Activated CD4-positive, alpha-beta T cell treated with anti-CD3 and anti-CD28 coated beads for 48 hours (primary cell): ENCODE results near the gene C10orf90.

Experiments
- DNase-seq: peaks from one replicate; pipeline ENCODE4 v3.0.0-alpha.2; 2020

The C10orf90 gene

DNA sequence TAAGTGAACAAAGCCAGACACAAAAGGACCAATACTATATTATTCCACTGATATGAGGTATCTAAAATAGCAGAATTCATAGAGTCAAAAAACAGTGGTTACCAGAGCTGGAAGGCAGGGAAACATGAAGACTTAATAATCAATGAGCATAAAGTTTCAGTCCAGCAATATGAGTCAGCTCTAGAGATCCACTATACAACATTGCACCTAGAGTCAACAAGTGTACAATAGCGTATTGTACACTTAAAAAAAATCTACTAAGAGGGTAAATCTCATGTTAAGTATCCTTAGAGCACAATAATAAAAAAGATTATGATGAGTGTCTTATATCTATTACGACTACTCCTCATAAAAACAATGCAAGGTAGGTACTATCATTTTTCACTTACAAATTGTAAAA is 36.1 kb downstream of the C10orf90 start:
- DNase-seq: no peak

- no peak for DNase-seq
Observed at GRCh38 chr10:126632705-126633104, 37.8 kb downstream of the C10orf90 start.

GRCh38 chr10:126629925-126630624 is 40.4 kb downstream of the C10orf90 start:
- DNase-seq: no peak

- DNase-seq: no peak
Observed at GRCh38 chr10:126628746-126629145, 41.7 kb downstream of the C10orf90 start.

- no peak for DNase-seq
Observed at GRCh38 chr10:126621846-126622245, 48.6 kb downstream of the C10orf90 start.

DNA sequence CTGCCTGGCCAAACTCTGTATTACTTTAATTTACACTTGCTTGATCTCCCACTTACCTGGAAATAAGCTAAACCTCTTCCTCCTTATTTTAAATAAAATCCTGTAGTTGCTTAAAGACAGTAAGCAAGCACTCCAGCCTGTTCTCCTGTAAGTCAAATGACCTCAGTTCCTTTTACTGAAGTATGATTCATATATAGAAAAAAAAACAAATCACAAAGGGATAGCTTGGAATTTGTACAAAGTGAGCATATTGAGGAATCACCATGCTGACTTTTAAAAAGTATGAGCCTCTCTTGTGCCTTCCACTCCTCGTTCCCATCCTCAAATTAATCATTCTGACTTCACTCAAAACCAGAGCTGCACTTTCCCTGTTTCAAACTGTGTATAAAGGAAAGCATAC is 52.0 kb downstream of the C10orf90 start:
- DNase-seq: no peak

DNA sequence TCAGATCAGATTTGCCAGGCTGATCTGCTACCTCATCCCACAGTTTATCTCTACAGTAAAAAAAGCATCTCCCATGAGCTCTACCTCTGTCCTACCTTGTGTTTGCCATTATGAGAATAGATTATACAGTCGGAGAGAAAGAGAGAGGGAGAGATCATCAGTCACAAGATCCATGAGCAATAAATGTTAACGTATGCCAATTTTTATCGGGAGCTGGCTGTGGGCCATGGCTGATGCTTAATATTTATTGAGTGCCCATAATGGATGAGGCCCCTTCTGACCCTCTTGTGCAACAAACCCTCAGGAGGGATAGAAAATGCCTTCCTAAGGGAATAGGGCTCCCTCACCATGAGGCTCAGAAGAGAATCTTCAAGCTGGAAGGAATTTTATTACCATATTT is 52.8 kb downstream of the C10orf90 start:
- no peak for DNase-seq

GRCh38 chr10:126617208-126617607 is 53.3 kb downstream of the C10orf90 start:
- no peak for DNase-seq

DNA sequence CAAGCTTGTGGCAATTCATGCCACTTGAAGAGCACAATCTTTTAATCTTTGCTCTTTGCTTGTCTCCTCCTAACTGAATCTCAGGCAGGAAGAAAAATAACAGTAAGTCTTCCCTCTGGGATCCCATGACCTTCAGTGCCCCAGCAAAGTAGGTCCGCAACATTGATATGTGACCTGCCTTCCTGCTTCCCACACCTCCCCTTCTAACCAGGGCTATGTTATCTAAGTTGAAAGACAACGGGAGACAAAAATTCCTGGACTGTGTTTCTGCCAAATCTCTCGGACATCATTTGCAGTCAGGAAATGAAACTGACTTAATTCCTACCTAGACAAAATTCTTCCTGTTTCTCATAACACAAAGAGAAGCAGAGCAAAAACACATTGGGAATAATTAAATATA is 53.8 kb downstream of the C10orf90 start:
- DNase-seq: no peak

DNA sequence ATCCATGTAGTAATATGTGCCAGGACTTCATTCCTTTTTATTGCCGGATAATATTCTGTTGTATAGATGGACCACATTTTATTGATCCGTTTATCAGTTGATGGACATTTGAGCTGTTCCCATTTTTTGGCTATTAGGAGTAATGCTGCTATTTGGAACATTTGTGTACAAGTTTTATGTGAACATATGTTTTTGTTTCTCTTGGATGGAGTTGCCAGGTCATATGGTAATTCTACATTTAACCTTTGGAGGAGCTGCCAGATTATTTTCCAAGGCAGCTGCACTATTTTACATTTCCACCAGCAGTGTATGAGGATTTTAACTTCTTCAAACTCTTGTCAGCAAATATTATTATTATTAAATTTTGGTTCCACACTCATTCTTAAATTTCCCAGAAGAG is 59.2 kb downstream of the C10orf90 start:
- no peak for DNase-seq

GRCh38 chr10:126609566-126609965 is 60.9 kb downstream of the C10orf90 start:
- DNase-seq: no peak

GRCh38 chr10:126599949-126600682 is 70.4 kb downstream of the C10orf90 start:
- no peak for DNase-seq

- DNase-seq: peak; percentile 41
Observed at GRCh38 chr10:126598009-126598408, 72.5 kb downstream of the C10orf90 start.

DNA sequence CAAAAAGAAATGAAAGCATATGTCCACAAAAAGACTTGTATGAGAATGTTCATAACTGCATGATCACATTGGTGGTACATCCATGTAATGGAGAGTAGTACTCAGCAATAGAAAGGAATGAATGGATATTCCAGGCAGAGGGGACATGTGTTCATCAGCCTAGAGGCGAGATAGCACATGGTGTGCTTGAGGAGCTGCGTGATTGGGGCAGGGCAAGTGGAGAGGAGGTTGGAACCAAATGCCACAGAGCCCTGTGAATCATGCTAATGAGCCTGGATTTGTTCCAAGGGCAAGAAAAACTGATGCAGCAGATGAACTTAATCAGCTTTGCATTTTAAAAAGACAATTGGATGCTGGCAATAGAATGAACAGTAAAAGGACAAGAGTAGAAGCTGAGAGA is 73.3 kb downstream of the C10orf90 start:
- DNase-seq: no peak

DNA sequence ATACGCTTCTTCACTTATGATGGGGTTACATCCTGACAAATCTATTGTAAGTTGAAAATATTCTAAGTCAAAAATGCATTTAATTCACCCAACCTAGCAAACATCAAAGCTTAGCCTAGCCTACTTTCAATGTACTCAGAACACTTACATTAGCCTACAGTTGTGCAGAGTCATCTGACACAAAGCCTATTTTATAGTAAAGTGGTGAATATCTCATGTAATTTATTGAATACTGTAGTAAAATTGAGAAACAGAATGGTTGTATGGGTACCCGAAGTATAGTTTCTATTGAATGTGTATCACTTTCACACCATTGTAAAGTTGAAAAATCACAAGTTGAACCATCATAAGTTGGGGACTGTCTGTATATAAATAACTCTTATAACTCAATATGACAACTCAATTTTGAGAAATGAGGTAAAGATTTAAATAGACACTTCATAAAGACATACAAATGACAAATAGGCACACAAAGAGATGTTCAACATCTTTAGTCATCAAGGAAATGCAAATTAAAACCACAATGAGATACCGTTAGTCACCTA is 73.9 kb downstream of the C10orf90 start:
- no peak for DNase-seq

DNA sequence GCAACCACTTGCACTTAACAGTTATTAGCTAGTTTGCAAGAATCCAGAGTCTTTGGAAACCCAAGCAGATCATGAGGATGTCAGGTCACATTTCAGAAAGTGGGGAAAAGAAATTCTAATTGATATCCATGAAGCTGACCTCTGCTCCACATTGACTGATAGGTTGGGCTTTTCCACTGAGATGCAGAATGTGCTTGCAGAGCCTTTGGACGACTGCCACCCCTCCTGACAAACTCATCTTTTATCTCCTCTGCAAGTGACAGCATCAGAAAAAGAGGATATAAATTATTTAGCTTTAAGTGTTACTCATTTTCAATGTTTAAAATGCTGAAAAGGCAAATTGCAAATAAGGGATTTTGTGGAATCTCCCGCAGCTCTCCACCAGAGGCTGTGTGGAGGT is 75.3 kb downstream of the C10orf90 start:
- DNase-seq: no peak

DNA sequence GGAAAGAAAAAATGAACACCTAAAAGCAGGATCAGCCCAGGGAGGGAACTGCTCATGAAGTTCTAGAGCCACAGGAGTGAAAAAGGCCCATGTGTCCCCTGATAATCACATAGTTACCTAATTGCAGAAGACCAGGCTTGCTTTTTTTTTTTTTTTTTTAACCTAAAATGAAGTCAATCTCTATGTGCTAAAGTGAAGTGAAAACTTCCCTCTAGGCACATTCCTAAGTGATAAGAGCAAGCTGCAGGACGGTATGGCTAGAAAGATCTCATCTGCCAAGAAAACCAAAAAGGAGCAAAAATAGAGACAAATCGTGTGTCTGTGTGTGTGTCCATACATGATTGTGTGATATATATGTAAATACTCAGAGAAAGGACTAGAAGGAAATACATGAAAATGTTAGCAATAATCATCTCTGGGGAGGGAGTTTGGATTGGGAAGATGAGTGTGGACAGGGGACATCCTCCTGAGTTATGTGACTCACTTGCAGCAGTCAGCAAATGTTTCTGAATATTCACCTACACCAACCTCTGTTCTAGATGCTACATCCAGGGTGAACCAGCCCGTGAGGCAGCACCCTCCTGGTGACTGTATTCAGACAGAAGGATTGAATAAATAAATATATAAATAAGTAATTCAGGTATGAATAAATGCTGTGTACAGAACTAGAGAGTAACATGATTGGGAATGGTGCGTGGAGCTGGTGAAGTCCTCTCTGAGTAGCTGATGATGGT is 76.4 kb downstream of the C10orf90 start:
- no peak for DNase-seq

DNA sequence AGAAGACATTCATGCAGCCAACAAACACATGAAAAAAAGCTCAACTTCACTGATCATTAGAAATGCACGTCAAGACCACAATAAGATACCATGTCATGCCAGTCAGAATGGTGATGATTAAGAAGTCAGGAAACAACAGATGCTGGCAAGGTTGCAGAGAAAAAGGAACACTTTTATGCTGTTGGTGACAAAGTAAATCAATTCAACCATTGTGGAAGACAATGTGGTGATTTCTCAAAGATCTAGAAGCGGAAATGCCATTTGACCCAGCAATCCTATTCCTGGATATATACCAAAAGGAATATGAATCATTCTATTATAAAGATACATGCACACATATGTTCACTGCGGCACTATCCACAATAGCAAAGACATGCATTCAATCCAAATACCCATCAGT is 77.6 kb downstream of the C10orf90 start:
- DNase-seq: no peak

- no peak for DNase-seq
Observed at GRCh38 chr10:126588024-126588423, 82.5 kb downstream of the C10orf90 start.

DNA sequence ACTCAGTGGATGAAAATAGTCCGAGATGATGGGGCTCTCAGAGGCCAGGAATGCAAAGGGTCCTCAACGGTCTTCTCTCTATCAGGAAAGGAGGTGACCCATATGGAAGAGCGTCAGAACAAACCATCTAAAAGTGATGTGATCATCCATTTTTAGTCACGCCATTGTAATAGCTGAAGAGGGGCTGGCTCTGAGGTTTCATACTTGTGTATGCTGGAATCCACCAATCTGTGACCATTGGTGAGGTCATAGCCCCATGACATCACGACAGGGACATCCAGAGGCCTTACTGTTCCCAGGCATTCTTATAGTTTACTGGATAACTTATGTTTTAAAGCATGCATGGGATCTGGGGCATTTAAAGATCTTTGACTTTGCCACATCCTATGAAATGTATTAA is 83.6 kb downstream of the C10orf90 start:
- DNase-seq: no peak

GRCh38 chr10:126586128-126586527 is 84.4 kb downstream of the C10orf90 start:
- DNase-seq: no peak

DNA sequence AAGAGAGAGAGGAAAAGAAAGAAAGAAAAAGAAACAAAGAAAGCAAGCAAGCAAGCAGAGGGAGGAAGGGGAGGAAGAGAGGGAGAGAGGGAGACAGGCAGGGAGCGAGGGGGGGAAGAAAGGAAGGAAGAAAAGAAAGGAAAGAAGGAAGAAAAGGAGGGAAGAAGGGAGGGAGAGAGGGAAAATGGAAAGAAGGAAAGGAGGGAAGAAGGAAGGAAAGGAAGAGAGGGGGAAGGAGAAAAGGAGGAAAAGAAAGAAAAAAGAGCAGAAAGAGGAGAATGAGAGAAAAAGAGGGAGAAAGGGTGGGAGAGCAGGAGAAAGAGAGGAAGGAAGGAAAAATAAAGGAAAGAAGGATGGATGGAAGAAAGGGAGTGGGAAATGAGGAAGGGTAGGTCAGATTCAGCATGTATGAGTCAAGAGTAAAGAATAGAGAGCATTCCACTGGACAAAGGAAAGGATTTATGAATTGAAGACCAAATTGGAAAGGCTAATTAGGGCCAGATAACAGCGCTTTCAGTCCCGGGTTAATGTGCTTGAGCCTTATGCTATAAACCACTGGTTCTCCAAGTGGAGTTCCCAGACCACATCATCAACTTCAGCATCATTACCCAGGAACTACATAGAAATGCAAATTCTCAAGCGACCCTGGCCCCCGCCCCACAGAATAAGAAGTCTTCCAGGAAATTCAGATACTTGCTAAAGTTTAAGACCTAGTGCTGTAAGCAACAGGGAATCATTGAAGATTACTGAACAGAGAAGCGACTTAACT is 85.1 kb downstream of the C10orf90 start:
- no peak for DNase-seq

DNA sequence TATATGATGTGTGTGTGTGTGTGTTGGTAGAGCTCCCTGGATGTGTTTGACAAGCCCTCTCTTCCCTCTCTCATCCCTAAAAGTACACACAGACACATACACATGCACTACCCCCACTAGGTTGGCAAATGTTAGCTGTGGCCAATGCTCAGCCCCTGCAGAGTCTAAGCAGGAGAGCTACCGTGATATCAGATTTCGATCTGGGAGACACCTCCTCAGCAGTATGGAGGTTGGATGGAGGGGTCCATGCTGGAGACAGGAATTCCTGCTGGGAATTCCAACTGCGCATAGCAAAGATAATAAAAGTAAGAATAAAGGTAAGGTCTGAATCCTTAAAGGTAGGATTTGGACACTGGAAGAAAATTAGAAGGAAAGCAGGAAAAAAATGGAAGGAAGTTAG is 85.7 kb downstream of the C10orf90 start:
- no peak for DNase-seq
